Ovary (tissue), 9 donors: ENCODE measurements around the gene TBC1D14. TPM values are rescaled to one million over a fixed set of nuclear protein-coding genes. Genes with fewer than 3 reads are reported as not detected.

Experiments
- DNase-seq, 5 donors: peaks; one replicate each; pipeline ENCODE4 v3.0.0-alpha.2; 2019 to 2020
- H3K27ac ChIP-seq, 2 donors: fragments of 200-600 bp; one replicate each; pipeline versions ENCODE4 v1.5.1 to v1.8.0; 2019 to 2022
- H3K27me3 ChIP-seq: fragments of 200-600 bp; one replicate; pipeline ENCODE4 v1.8.0; 2022
- H3K36me3 ChIP-seq: fragments of 200-600 bp; sonication (generic); one replicate; pipeline ENCODE4 v1.5.1; 2019
- H3K4me1 ChIP-seq: one replicate; pipeline ENCODE4 v1.8.1; 2013; ENCODE audit warnings: mild to moderate bottlenecking, moderate library complexity; ENCODE audit not compliant: insufficient read depth
- H3K4me3 ChIP-seq: fragments of 200-600 bp; sonication (generic); one replicate; pipeline ENCODE4 v1.5.1; 2017
- H3K9me3 ChIP-seq, 2 donors: fragments of 200-600 bp in 1 of 2; sonication (generic) in 1 of 2; one replicate each; pipeline versions ENCODE4 v1.5.1 to v1.8.1; 2013 to 2019; ENCODE audit warnings: mild to moderate bottlenecking in 1 of 2, moderate library complexity in 1 of 2
- EP300 ChIP-seq: sonication (generic); formaldehyde crosslinking; IDR thresholded peaks from one replicate; pipeline ENCODE4 v1.6.1; 2017; ENCODE audit warnings: antibody characterized with exemption
- POLR2A ChIP-seq: fragments of 450-650 bp; IDR thresholded peaks from one replicate; pipeline ENCODE4 v1.6.1; 2017; ENCODE audit warnings: antibody characterized with exemption, mild to moderate bottlenecking, moderate library complexity
- WGBS, 3 donors: extraction: QIAGEN DNeasy Blood & Tissue Kit in 1 of 3; methylation state at CpG; one replicate each; pipeline versions ENCODE4 v1.1.5 to v1.1.7; 2013 to 2017; 5-methylcytosine and 5-hydroxymethylcytosine counted together
- intact Hi-C, 4 donors: fragments of 100-400 bp; cut with DNase I; formaldehyde crosslinking; loops; one replicate each; pipeline versions ENCODE4 v1.11.0 to v1.15.1; 2022 to 2023
- polyA plus RNA-seq, 2 donors: library from polyadenylated mRNA; stranded (reverse); fragments of 200-250 nt in 1 of 2; fragments of 350-450 nt in 1 of 2; fragmentation: Illumina TruSeq in 1 of 2; extraction: RNeasy Lipid Tissue Mini Kit (QIAGEN cat#74804) in 1 of 2; gene quantifications; one replicate each; pipeline ENCODE4 v1.2.3, GENCODE V29; 2013 to 2014
- total RNA-seq, 7 donors: library from RNA; depleted of rRNA in 2 of 7; stranded (reverse); fragments of >200 nt in 2 of 7; fragmentation: NEBNext Ultra II Directional in 3 of 7; extraction: Animal tissue kit (Norgen Biotek cat#: 25700) in 3 of 7; gene quantifications; one replicate each; pipeline versions ENCODE4 v1.1.0 to v1.2.4, GENCODE V29; 2016 to 2023
- TF ChIP-seq, protein P1 (sequence below), 3 donors: fragments of 450-650 bp in 2 of 3; fragments of 200-600 bp in 1 of 3; IDR thresholded peaks; one replicate each; pipeline versions ENCODE4 v1.5.1 to v1.8.0; 2016 to 2022; ENCODE audit warnings: antibody characterized with exemption in 3 of 3, mild to moderate bottlenecking in 1 of 3
- donor health status: DM: no; HTN: no; CAD: no; lungs with moderate emphysema.
- donor health status: DM: no; HTN: no; CAD: no.
- donor health status: Bipolar disorder and iron deficiency.
- donor health status: DM: yes; HTN: yes; CAD: no.
- donor health status: DM: no; HTN: no; CAD: no.
- donor health status: DM: yes; HTN: yes; CAD: no.

The TBC1D14 gene
- total and polyA plus RNA-seq, 9 donors = 19.9 to 40.0 (median 34.4) TPM

DNA sequence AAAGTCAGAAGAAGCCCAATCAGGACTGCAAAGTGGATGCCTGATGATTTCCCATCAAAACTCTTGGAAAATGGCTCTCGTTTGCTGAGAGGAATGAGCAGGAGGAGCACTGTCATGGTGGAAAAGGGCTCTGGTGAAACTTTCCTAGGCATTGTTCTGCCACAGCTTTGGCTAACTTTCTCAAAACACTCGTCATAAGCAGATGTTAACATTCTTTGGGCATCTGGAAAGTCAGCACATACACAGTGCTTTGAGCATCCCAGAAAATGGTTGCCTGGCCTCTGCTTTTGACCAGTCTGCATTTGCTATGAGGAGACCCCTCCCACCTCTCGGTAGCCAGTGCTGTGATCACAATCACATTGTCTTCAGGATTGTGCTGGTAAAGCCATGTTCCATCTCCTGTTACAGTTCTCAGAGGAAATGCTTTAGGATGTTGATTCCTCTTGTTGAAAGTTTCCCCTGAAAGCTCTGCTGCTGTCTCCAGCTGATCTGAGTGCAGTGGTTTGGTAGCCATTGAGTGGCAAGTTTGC, 25.2 kb upstream of the TBC1D14 start:
- DNase-seq = no peak
- intact Hi-C loops = no loop called here
- H3K27ac ChIP-seq = no peak overlapping the region
- TF ChIP-seq EP300 (no peak), POLR2A (no peak)
- TF ChIP-seq, protein P1, sequence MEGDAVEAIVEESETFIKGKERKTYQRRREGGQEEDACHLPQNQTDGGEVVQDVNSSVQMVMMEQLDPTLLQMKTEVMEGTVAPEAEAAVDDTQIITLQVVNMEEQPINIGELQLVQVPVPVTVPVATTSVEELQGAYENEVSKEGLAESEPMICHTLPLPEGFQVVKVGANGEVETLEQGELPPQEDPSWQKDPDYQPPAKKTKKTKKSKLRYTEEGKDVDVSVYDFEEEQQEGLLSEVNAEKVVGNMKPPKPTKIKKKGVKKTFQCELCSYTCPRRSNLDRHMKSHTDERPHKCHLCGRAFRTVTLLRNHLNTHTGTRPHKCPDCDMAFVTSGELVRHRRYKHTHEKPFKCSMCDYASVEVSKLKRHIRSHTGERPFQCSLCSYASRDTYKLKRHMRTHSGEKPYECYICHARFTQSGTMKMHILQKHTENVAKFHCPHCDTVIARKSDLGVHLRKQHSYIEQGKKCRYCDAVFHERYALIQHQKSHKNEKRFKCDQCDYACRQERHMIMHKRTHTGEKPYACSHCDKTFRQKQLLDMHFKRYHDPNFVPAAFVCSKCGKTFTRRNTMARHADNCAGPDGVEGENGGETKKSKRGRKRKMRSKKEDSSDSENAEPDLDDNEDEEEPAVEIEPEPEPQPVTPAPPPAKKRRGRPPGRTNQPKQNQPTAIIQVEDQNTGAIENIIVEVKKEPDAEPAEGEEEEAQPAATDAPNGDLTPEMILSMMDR (IDR thresholded peaks at IDR 0.05) = no peak
- WGBS, 3 donors = 49 to 71% (median 66%) methylated on average over 3 of the region's 3 CpGs
- no peaks in the 10 kb centered on the region for H3K27me3 ChIP-seq
- no peaks in the 10 kb centered on the region for H3K36me3 ChIP-seq
- no peaks in the 10 kb centered on the region for H3K9me3 ChIP-seq
- H3K4me3 ChIP-seq = no peak overlapping the region
- no peaks in the 10 kb centered on the region for H3K4me1 ChIP-seq

DNA sequence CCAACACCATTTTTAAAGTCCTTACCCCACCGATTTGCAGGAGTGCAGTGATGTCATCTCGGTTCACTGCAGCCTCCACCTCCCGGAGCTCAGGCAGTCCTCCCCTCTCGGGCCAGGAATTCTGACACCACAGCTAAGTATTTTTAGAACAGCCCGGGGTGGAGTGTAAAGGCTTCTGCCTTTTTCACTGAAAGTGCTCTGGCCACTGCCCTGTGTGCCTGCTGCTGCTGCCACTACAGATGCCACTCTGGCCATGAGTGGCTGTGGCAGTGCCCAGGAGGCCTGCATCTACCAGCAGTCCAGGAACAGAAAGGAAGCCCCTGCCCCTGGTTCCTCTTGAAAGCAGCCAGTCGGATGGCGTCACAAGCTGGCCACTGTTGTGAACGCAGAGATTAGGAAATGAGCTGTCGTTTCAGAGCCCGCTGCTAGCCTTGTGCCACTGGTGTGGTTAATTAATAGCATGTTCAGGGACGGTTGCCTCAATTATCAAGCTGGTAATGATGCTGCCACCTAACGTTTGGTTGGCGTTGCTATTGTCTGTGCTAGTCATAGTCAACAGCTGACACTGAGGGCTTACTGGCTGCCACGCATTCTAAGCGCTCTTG, 23.6 kb upstream of the TBC1D14 start:
- Histone ChIP-seq H3K4me1 (no peaks in the 10 kb centered on the region), H3K27me3 (no peaks in the 10 kb centered on the region), H3K27ac (peak overlapping the region in 1 of 2 donors; percentile 25), H3K9me3 (no peaks in the 10 kb centered on the region), H3K36me3 (no peaks in the 10 kb centered on the region), H3K4me3 (no peak overlapping the region)
- peak in 2 of 5 donors; percentile 33 to 51 for DNase-seq
- TF ChIP-seq POLR2A = no peak
- TF ChIP-seq, protein P1 (IDR thresholded peaks at IDR 0.05) = peak in 1 of 3 donors; percentile 25
- WGBS, 3 donors = 25 to 32% (median 32%) methylated on average over 15 of the region's 15 CpGs
- intact Hi-C loops = no loop called here

- 56 to 71% (median 65%) methylated on average over 10 of the region's 10 CpGs for WGBS, 3 donors
- TF ChIP-seq EP300 (no peak), POLR2A (no peak)
- TF ChIP-seq, protein P1 (IDR thresholded peaks at IDR 0.05) = no peak
Measured at GRCh38 chr4:6886886-6887285, 22.7 kb upstream of the TBC1D14 start.

DNA sequence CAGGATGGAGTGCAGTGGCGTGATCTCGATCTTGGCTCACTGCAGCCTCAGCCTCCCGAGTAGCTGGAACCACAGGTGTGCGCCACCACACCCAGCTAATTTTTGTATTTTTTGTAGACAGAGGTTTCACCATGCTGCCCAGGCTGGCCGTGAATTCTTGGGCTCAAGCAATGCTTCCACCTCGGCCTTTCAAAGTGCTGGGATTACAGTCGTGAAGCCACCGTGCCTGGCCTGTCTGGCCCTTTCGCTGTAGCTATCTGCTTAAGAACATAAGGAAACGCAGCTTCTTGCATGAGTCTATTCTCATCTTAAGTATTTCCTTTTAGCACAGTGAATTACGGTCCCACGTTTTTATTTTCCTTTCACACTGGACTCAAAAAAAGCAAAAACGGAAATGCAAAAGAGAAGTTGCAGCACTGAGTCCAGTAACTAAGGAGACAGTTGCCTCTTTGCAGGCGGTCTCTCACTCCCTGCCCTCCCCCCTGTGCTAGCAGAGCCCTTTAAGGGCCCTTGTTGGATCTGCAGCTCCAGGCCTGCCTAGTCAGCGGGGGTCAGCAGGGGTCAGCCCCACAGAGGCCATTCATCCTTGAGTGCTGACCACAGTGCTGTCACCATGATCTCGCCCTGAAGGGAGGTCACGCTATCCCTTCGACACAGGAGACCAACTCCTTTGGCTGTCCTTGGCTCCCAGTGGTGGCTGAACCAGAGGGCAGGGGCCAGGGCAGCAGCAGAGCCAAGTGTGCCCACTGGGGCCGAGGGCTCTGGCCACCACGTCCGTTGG, 21.8 kb upstream of the TBC1D14 start:
- no peak overlapping the region for H3K27ac ChIP-seq
- TF ChIP-seq POLR2A (no peak), EP300 (no peak)
- TF ChIP-seq, protein P1 (IDR thresholded peaks at IDR 0.05) = no peak
- 60 to 71% (median 61%) methylated on average over 21 of the region's 21 CpGs for WGBS, 3 donors
- H3K4me1 ChIP-seq = no peaks in the 10 kb centered on the region
- H3K27me3 ChIP-seq = no peaks in the 10 kb centered on the region
- no peaks in the 10 kb centered on the region for H3K9me3 ChIP-seq
- H3K36me3 ChIP-seq = no peaks in the 10 kb centered on the region
- H3K4me3 ChIP-seq = no peak overlapping the region
- peak in 1 of 5 donors; percentile 17 for DNase-seq
- intact Hi-C loops = loop anchor here in 1 of 4 donors (2.0 kb wide), 1 partner anchor 63 kb away; no protein-coding TSS in a partner anchor

More at GRCh38 chr4:6886886-6887285, 22.7 kb upstream of the TBC1D14 start:
- Histone ChIP-seq H3K4me3 (no peak overlapping the region), H3K4me1 (no peaks in the 10 kb centered on the region), H3K27me3 (no peaks in the 10 kb centered on the region), H3K27ac (no peak overlapping the region), H3K9me3 (no peaks in the 10 kb centered on the region), H3K36me3 (no peaks in the 10 kb centered on the region)
- DNase-seq = peak in 1 of 5 donors; percentile 6
- intact Hi-C loops = no loop called here
